Activated T-cell treated with anti-CD3 and anti-CD28 coated beads for 4 hours (primary cell): ENCODE measurements around the gene PIEZO1.

ENCODE experiments used
- DNase-seq: peaks from one replicate; pipeline ENCODE4 v3.0.0-alpha.2; 2020

The PIEZO1 gene

GRCh38 chr16:88699180-88699579, 85.8 kb downstream of the PIEZO1 start:
- no peak for DNase-seq

GRCh38 chr16:88698646-88699045, 86.4 kb downstream of the PIEZO1 start:
- no peak for DNase-seq

GRCh38 chr16:88697831-88698615, 87.0 kb downstream of the PIEZO1 start:
- DNase-seq, result no peak

DNA sequence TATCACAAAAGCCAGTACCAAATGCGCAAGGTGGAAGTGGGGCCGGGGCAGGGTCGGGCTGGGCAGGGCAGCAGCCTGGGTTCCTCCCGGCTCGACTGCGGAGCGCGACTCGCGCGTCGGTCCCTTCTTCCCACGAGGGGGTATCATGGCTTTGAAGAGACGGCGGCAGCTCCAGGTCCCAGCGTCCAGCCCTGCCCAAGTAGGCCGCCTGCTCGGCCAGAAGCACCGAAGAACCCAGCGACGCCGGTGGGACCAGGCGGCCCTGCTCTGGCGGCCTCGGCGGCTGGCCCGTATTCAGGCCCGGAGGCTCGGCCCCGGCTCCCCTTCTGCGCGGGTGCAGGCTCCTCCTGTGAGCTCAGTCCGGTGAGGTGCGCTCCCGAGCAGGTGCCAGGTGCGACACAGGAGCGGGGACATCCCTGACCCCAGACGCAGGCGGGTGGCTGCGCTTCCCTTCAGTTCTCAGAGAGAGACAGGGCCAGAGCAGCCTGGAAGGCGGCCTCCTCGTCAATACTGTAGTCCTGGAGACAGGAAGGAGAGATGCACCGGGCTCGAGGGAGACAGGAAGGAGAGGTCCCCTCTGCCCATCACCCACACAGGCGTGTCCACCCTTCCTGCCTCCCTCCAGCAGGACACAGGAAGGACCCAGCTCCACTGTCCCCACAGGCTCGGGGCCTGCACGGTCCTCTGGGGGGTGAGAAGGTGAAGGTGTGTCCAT, 87.7 kb downstream of the PIEZO1 start:
- no peak for DNase-seq

DNA sequence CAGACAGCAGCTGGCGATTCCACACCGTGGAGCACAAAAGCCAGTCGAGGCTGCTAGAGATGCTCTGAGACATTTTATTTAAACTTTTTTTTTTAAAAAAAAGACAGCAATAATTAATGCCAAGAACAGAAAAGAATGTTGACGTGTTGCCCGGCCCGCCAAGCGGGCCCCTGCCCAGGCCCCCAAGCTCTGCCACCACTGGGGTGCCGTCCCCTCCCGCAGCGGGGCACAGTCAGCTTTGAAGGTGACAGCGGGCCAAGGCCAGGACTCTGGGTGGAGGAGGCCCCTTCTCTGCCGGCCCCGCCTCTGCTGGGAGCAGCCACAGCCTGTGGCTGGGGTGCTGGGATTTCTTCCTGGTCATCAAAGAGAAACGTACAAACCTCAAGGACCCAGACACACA, 88.6 kb downstream of the PIEZO1 start:
- no peak for DNase-seq

GRCh38 chr16:88695753-88696152, 89.3 kb downstream of the PIEZO1 start:
- no peak for DNase-seq

GRCh38 chr16:88695218-88695617, 89.8 kb downstream of the PIEZO1 start:
- no peak for DNase-seq

- DNase-seq, result no peak
Observed at GRCh38 chr16:88694221-88695087, 90.6 kb downstream of the PIEZO1 start.

- DNase-seq, result no peak
Observed at GRCh38 chr16:88693420-88694177, 91.4 kb downstream of the PIEZO1 start.

- DNase-seq, result no peak
Observed at GRCh38 chr16:88692861-88693260, 92.2 kb downstream of the PIEZO1 start.

DNA sequence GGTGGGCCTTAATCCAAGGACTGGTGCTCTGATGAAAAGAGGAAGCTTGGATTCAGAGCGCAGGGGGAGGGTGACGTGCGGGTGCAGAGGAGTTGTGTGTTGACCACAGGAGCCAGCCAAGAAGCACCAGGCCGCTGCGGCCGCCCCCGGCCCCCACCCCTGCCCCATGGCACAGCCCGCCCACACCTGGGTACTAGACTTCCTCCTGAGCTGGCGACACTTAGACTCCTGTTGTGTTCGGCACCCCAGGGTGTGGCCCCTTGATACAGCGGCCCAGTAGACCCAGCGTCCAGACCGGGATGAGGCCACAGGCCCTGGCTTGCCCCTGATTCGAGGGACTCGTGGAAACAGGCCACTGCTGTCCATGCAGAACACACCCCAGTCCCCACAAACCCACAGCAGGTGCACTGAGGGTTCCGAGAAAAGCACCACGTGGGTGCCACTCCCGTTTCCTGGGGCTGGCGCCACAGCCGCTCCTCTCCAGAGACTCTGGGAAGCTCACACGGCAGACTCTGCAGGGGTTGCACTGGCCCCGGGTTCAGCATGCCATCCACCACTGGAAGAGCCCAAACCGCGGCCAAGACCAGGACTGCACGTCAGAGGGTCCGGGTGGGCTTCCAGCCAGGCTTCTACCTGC, 93.0 kb downstream of the PIEZO1 start:
- DNase-seq, result no peak

DNA sequence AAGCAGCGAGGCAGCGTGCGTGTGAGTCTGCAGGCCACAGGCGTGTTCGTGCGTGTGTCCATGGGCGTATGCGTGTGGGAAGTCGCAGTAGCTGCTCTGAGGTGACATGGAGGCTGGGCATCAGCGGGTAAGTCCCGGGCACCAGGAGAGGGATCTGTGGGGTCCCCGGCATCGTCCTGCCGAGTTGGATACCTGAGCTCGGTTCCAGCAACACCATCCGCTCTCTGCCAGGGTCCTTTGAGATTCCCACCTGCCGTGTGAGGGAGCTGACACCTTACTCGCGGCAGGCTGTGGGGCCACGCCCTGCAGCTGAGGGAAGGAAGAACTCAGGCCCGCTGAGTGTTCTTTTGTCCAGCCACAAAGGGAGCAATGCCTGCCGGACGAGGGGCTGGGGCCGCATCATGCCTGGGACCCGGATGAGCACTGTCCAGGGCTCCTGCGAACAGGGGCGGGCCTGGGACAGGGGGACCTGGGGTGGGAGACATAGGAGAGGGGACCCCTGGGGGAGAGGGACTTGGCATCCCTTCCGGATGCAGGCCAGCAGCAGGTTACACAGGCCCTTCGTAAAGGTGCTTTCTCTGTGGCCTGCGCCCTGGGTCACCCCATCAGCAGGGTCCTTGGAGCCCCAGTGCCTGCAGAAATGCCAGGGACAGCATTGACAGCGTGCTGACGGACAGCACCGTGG, 93.7 kb downstream of the PIEZO1 start:
- no peak for DNase-seq

DNA sequence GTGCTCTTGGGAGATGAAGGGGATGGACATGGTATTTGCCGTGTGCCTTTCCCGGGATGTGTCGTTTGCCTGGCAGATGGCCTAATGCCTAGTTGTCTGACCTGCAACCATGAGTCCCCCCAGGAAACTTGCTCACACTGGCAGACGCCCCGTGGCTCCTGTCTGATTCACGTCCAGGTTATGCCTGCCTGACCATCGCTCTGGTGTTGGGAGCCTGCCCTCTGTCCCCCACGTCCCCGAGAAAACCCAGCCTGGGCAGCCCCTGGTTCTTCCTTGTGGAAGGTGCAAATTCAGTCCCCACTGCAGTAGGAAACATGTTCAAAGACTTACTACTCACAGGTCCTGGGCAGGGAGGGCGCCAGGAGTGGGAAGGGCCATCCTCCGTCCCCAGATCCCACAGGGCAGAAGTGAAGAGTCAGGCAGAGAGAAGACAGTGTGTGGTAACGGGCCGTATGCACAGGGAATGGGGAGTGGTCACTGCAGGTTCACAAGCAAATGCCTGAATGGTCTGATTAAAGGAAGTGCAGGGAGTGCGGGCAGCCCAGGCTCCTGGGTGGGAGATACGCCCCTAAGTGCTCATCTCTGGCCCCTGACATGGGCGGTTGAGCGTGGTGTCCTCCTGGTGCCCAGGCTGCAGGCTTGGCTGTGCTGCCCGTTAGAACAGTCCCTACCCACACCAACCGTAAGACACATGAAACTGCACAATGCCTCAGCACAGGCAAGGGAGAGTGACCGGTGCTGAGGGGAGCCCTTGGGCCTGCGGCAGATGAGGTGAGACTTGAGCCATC, 94.5 kb downstream of the PIEZO1 start:
- DNase-seq, result no peak

- DNase-seq, result no peak
Observed at GRCh38 chr16:88688013-88688778, 96.8 kb downstream of the PIEZO1 start.

DNA sequence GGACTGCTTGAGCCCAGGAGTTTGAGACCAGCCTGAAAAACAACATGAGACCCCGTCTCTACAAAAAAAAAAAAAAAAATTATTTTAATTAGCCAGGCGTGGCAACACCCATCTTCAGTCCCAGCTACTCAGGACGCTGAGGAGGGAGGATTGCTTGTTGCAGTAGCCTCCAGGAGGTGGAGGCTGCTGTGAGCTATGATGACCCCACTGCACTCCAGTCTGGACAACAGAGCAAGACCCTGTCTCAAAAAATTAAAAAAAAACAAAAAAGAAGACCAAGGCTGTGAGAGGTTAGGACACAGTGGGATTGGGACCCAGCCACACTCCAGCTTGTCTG, 97.4 kb downstream of the PIEZO1 start:
- no peak for DNase-seq

GRCh38 chr16:88687254-88687576, 97.8 kb downstream of the PIEZO1 start:
- no peak for DNase-seq

- peak; percentile 80 for DNase-seq
Observed at GRCh38 chr16:88686439-88687253, 98.4 kb downstream of the PIEZO1 start, which contains the start of gene SNAI3. TSS of gene SNAI3 (minus strand) at chr16:88686507. CDS start at chr16:88686406, 101 bp downstream.

DNA sequence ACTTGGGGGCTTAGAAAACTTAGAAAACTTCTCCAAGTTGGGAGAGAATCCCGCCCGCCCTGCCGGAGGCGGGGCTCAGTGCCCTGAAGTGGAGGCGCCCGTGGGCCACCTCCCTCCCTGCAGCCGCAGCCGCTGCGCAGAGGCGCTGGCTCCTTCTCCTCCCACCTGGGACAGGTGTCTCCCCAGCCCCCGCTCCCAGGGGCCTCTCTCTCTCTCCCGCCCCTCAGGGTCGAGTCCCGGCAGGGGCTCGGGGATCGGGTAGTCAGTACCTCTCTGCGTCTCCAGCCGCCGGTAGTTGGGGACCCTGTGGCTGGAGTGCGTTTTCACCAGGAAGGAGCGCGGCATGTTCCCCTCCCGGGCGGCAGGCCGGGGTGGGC, 99.0 kb downstream of the PIEZO1 start:
- DNase-seq, result no peak
